H54 (cell line): Measurements from ENCODE around the gene PCED1A.

Experiments
- DNase-seq: peaks from one replicate; pipeline ENCODE4 v3.0.0; 2011; ENCODE audit warnings: low spot score, mixed read lengths; ENCODE audit not compliant: insufficient read length
- FAIRE-seq: peaks from 3 replicates; lab custom pipeline; 2011; peaks lifted over from hg19 to GRCh38; lab: Jason Lieb, UNC
- POLR2A ChIP-seq: IDR thresholded peaks from 2 replicates; pipeline ENCODE4 v1.6.1; 2011; ENCODE audit warnings: low read depth, mild to moderate bottlenecking, low read length

PCED1A gene

GRCh38 chr20:2798814-2799213 is 41.6 kb downstream of the PCED1A start:
- FAIRE-seq: no peak
- TF ChIP-seq POLR2A: no peak
- peak; percentile 49 for DNase-seq

- no peak for FAIRE-seq
- no peak for TF ChIP-seq POLR2A
- no peak for DNase-seq
These were observed 42.2 kb downstream of the PCED1A start for GRCh38 chr20:2798095-2798805.

- DNase-seq (no peak), FAIRE-seq (no peak)
- TF ChIP-seq POLR2A: no peak
These were observed 43.1 kb downstream of the PCED1A start for GRCh38 chr20:2797136-2797983.

GRCh38 chr20:2796011-2796660 is 44.3 kb downstream of the PCED1A start:
- no peak for DNase-seq
- no peak for FAIRE-seq
- TF ChIP-seq POLR2A: no peak

- DNase-seq (no peak), FAIRE-seq (no peak)
- no peak for TF ChIP-seq POLR2A
These were observed 45.0 kb downstream of the PCED1A start for GRCh38 chr20:2795451-2795850.

- no peak for TF ChIP-seq POLR2A
- DNase-seq (no peak), FAIRE-seq (no peak)
These were observed 45.5 kb downstream of the PCED1A start for GRCh38 chr20:2794866-2795447.

- no peak for TF ChIP-seq POLR2A
- FAIRE-seq: no peak
- DNase-seq: no peak
These were observed 46.2 kb downstream of the PCED1A start for GRCh38 chr20:2794202-2794748.

- no peak for DNase-seq
- no peak for TF ChIP-seq POLR2A
- no peak for FAIRE-seq
These were observed 47.0 kb downstream of the PCED1A start for GRCh38 chr20:2793471-2793870.
